ENCODE measurements around the gene CIRBP. TPM values are rescaled to one million over a fixed set of nuclear protein-coding genes. Genes with fewer than 3 reads are reported as not detected.

Gene CIRBP
- total and polyA plus RNA-seq, 2 of the 13 experiments (the other 11 are each of a cell fraction or from before 2014, with no cell fraction given): 133 to 140 TPM

GRCh38 chr19:1248139-1248785, 20.9 kb upstream of the CIRBP start, which contains the start of gene MIDN (continued):
- peak; percentile 72 for TF ChIP-seq ELF1 (CRISPR knock-in tag; IDR thresholded peaks at IDR 0.05)
- TF ChIP-seq JUND (CRISPR knock-in tag; IDR thresholded peaks at IDR 0.05): 0 out of 2 replicates have a peak, but pooled peaks have one; percentile 26
- TF ChIP-seq ZNF275 (CRISPR knock-in tag; IDR thresholded peaks at IDR 0.05; ENCODE audit: borderline replicate concordance): 0 out of 2 replicates have a peak, but pooled peaks have one; percentile 61
- TF ChIP-seq ZNF431 (CRISPR knock-in tag; IDR thresholded peaks at IDR 0.05; ENCODE audit: borderline replicate concordance, low read depth): peak; percentile 51; the same call in 1 of the 2 replicates
- peak; percentile 47; the same call in 1 of the 2 replicates for TF ChIP-seq ZNF281 (CRISPR knock-in tag; IDR thresholded peaks at IDR 0.05; ENCODE audit: borderline replicate concordance)
- TF ChIP-seq MIXL1 (CRISPR knock-in tag; IDR thresholded peaks at IDR 0.05): 0 out of 2 replicates have a peak, but pooled peaks have one; percentile 12
- TF ChIP-seq CBFB (CRISPR knock-in tag; IDR thresholded peaks at IDR 0.05): no peak
- TF ChIP-seq TEAD2 (CRISPR knock-in tag; IDR thresholded peaks at IDR 0.05): no peak
- TF ChIP-seq ZFP41 (CRISPR knock-in tag; IDR thresholded peaks at IDR 0.05; ENCODE audit: borderline replicate concordance): no peak
- TF ChIP-seq SALL1 (CRISPR knock-in tag; IDR thresholded peaks at IDR 0.05): peak; percentile 58; the same call in 1 of the 2 replicates
- TF ChIP-seq NPAS2 (CRISPR knock-in tag; IDR thresholded peaks at IDR 0.05; ENCODE audit: borderline replicate concordance): no peak
- peak; percentile 50; the same call in 1 of the 2 replicates for TF ChIP-seq ZNF232 (CRISPR knock-in tag; IDR thresholded peaks at IDR 0.05; ENCODE audit: borderline replicate concordance)
- TF ChIP-seq SMARCE1 (IDR thresholded peaks at IDR 0.05; ENCODE audit: borderline replicate concordance): no peak
- no peak for TF ChIP-seq ZNF335 (CRISPR knock-in tag; IDR thresholded peaks at IDR 0.05)
- peak; percentile 86 for TF ChIP-seq DR1 (CRISPR knock-in tag; IDR thresholded peaks at IDR 0.05)
- no peak for TF ChIP-seq PAF1 (CRISPR knock-in tag; IDR thresholded peaks at IDR 0.05)
- TF ChIP-seq ZNF616 (CRISPR knock-in tag; IDR thresholded peaks at IDR 0.05; ENCODE audit: low read depth): 0 out of 2 replicates have a peak, but pooled peaks have one; percentile 69
- TF ChIP-seq GATAD2A (CRISPR knock-in tag; IDR thresholded peaks at IDR 0.05): peak; percentile 44; the same call in 1 of the 2 replicates
- no peak for TF ChIP-seq TBX3 (IDR thresholded peaks at IDR 0.05; ENCODE audit: borderline replicate concordance)
- peak; percentile 39; the same call in 1 of the 2 replicates for TF ChIP-seq SP2 (CRISPR knock-in tag; IDR thresholded peaks at IDR 0.05)
- 0 out of 2 replicates have a peak, but pooled peaks have one; percentile 11 for TF ChIP-seq ZNF263 (CRISPR knock-in tag; IDR thresholded peaks at IDR 0.05)
- 0 out of 2 replicates have a peak, but pooled peaks have one; percentile 31 for TF ChIP-seq ZNF773 (CRISPR knock-in tag; IDR thresholded peaks at IDR 0.05; ENCODE audit: borderline replicate concordance)
- TF ChIP-seq MED13 (CRISPR knock-in tag; IDR thresholded peaks at IDR 0.05): peak; percentile 67; the same call in 1 of the 2 replicates
- peak; percentile 11; the same call in 1 of the 2 replicates for TF ChIP-seq ZNF772 (CRISPR knock-in tag; IDR thresholded peaks at IDR 0.05)
- no peak for TF ChIP-seq EEA1 (CRISPR knock-in tag; IDR thresholded peaks at IDR 0.05; ENCODE audit: borderline replicate concordance)
- TF ChIP-seq ZNF143 (CRISPR knock-in tag; IDR thresholded peaks at IDR 0.05): no peak
- TF ChIP-seq FIP1L1 (IDR thresholded peaks at IDR 0.05; ENCODE audit: borderline replicate concordance, insufficient read depth, low read depth, low read length): peak; percentile 74; the same call in 1 of the 2 replicates
- TF ChIP-seq ZNF331 (CRISPR knock-in tag; IDR thresholded peaks at IDR 0.05): peak; percentile 34; the same call in 1 of the 2 replicates

Measured in HepG2 (cell line).